Measurements from ENCODE around the gene ABCG4.
"Not testable (repeated sequence)": the region's sequence is repeated elsewhere in the genome, so short reads cannot be mapped to it uniquely, and the experiment has no call there.

ABCG4 gene

DNA sequence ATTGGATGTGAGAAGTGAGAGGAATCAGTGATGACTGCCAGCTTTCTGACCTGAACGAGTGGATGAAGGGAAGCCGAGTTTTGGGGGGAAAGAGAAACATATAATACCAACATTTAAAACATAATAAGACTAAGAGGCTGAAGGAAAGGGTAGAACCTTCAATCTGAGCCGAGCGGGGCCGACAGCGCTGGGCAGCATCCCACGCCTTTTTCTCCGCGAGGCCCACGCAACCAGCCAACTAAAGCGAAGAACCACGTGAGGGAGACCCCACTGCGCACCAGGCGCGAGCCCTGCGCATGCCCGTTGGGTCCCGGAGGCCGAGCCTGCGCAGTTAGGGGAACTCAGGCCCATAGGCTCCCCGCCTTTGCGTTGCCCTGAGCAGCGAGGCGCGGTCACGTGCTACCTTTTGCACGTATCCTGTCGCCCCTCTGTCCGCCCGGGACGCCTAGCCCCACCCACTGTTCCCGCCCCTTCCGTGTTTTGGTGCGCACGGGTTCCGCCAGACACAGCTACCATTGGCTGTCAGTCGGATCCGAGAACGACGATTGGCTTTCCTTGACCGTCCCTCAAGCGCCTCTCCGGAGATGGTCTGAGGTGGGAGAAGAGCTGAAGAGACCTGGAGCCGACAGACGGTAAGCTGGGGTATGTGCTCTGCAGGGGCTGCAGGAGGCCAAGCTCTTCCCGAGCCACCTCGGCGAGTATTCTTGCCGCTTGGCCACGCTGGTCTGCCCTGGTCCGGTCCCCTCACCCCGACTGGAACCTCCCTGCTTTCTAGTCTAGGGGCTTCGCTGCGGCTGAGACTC lies 27.6 kb upstream of the ABCG4 start, which contains the start of gene HINFP:
TSS of gene HINFP (plus strand) at position 573 of the 803 bp plus-strand sequence. CDS start 5,365 bp downstream, outside the sequence.
- in situ Hi-C loops (cut with HindIII; ENCODE audit: low sequenced_read_pairs) = no loop called here
- H3K4me3 ChIP-seq (ENCODE audit: low read depth, low read length) = peak within 1 kb of the TSS; percentile 94
- TF ChIP-seq, protein P1, sequence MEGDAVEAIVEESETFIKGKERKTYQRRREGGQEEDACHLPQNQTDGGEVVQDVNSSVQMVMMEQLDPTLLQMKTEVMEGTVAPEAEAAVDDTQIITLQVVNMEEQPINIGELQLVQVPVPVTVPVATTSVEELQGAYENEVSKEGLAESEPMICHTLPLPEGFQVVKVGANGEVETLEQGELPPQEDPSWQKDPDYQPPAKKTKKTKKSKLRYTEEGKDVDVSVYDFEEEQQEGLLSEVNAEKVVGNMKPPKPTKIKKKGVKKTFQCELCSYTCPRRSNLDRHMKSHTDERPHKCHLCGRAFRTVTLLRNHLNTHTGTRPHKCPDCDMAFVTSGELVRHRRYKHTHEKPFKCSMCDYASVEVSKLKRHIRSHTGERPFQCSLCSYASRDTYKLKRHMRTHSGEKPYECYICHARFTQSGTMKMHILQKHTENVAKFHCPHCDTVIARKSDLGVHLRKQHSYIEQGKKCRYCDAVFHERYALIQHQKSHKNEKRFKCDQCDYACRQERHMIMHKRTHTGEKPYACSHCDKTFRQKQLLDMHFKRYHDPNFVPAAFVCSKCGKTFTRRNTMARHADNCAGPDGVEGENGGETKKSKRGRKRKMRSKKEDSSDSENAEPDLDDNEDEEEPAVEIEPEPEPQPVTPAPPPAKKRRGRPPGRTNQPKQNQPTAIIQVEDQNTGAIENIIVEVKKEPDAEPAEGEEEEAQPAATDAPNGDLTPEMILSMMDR (IDR thresholded peaks at IDR 0.05; ENCODE audit: low read depth, low read length) = no peak
- DNase-seq (ENCODE audit: low read depth, low spot score) = peak; percentile 99

DNA sequence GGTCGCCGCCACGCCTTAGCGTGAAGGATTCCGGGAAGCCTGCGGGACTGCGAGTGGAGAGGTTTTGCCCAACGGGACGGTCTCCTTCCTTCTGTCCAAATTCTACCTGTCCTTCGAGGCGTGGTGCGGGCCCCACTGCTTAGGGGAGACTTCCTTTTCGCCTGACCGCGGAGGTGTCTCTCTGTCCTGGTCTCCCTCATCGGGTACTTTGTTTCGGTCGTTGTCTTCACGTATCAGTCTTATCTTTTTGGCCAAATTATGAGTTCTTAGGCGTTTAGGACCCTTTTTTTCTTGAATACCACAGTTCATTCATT lies 27.1 kb upstream of the ABCG4 start:
- no peak for DNase-seq (ENCODE audit: low read depth, low spot score)
- TF ChIP-seq, protein P1 (IDR thresholded peaks at IDR 0.05; ENCODE audit: low read depth, low read length) = no peak
- H3K4me3 ChIP-seq (ENCODE audit: low read depth, low read length) = peak overlapping the region; percentile 94
- in situ Hi-C loops (cut with HindIII; ENCODE audit: low sequenced_read_pairs) = no loop called here

DNA sequence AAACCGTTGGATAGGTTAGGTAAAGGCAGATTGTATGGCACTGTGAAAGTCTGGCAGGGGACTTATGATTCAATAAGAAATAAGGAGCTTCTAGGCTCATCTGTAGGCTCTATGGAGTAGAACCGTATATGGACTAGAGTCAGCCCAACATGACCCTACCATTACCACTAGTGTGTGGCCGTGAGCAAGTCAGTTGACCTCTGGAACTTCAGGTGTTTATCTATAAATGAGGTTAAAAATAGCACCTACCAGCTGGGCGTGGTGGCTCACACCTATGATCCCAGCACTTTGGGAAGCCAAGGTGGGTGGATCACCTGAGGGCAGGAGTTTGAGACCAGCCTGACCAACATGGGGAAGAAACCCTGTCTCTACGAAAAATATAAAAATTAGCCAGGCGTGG lies 23.0 kb upstream of the ABCG4 start:
- in situ Hi-C loops (cut with HindIII; ENCODE audit: low sequenced_read_pairs) = no loop called here
- TF ChIP-seq, protein P1 (IDR thresholded peaks at IDR 0.05; ENCODE audit: low read depth, low read length) = no peak
- no peak overlapping the region for H3K4me3 ChIP-seq (ENCODE audit: low read depth, low read length)
- DNase-seq (ENCODE audit: low read depth, low spot score) = no peak

DNA sequence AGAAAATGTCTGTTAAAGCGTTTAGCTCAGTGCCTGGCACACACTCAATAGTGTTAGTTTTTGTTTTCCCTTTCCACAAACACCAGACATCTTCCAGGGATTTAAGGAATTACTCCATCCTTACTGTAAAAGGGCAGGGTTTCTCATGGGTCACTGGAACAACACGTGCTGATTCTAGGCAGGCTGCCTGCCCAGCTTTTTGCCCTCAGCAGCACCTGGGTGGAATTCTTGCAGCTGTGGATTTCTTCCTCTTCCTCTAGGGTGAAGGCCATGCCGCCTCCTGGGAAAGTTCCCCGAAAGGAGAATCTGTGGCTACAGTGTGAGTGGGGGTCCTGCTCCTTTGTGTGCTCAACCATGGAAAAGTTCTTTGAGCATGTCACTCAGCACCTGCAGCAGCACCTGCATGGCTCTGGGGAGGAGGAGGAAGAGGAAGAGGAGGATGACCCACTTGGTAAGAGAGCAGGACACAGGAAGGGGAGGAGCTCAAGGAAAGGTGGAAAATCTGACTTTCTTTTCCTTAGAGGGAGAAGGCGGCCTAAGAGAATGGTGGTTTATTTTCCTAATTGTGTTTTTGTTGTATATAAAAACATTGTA lies 22.1 kb upstream of the ABCG4 start:
- in situ Hi-C loops (cut with HindIII; ENCODE audit: low sequenced_read_pairs) = no loop called here
- TF ChIP-seq, protein P1 (IDR thresholded peaks at IDR 0.05; ENCODE audit: low read depth, low read length) = no peak
- DNase-seq (ENCODE audit: low read depth, low spot score) = no peak
- no peak overlapping the region for H3K4me3 ChIP-seq (ENCODE audit: low read depth, low read length)

DNA sequence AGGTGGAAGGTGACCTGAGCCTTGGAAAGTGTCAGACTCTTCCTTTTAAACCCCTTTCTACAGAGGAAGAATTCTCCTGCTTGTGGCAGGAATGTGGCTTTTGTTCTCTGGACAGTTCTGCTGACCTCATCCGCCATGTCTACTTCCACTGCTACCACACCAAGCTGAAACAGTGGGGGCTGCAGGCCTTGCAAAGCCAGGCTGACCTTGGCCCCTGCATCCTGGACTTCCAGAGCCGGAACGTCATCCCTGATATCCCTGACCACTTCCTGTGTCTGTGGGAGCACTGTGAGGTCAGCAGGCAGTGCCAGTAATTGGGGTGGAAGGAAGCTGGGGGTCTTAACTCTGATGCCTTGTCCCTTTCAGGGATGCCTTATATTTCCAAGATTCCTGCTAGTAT lies 18.2 kb upstream of the ABCG4 start:
- in situ Hi-C loops (cut with HindIII; ENCODE audit: low sequenced_read_pairs) = no loop called here
- DNase-seq (ENCODE audit: low read depth, low spot score) = no peak
- H3K4me3 ChIP-seq (ENCODE audit: low read depth, low read length) = no peak overlapping the region
- TF ChIP-seq, protein P1 (IDR thresholded peaks at IDR 0.05; ENCODE audit: low read depth, low read length) = no peak

DNA sequence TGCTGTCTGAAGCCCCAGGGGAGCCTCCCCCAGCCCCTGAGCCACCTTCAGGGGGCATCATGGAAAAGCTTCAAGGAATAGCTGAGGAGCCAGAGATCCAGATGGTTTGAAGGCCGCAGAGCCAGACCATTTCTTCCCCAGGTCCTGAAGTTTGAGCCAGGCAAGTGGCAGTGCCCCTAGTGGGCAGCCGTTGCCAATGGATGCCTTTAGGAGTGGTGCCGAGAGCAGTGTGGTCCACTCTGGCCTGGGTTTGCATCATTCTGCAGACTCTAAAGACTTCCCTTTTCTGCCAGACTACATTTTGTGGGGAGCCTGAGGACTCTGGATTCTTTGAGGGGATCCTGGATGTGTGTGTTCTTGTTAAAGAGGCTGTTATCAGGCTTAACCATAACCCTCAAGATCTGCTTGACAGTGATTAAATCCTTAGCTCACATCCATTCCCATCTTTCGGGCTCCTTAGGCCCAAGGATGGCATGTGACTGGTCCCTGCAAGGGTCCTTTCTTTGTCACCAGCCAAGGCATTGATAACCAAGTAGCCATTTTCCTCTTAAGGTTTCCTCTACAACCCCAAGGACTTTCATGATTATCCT lies 14.4 kb upstream of the ABCG4 start:
- no peak for DNase-seq (ENCODE audit: low read depth, low spot score)
- TF ChIP-seq, protein P1 (IDR thresholded peaks at IDR 0.05; ENCODE audit: low read depth, low read length) = peak; percentile 72
- in situ Hi-C loops (cut with HindIII; ENCODE audit: low sequenced_read_pairs) = no loop called here
- no peak overlapping the region for H3K4me3 ChIP-seq (ENCODE audit: low read depth, low read length)

DNA sequence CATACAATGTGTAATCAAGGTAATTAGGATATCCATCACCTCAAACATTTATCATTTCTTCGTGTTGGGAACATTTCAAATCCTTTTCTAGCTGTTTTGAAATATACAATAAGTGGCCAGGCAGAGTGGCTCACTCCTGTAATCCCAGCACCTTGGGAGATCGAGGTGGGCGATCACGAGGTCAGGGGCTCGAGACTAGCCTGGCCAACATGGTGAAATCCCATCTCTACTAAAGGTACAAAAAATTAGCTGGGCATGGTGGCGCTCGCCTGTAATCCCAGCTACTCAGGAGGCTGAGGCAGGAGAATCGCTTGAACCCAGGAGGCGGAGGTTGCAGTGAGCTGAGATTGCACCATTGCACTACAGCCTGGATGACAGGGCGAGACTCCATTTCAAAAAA lies 9.6 kb upstream of the ABCG4 start:
- in situ Hi-C loops (cut with HindIII; ENCODE audit: low sequenced_read_pairs) = not testable (repeated sequence)

More for the DNA sequence above, 9.6 kb upstream of the ABCG4 start:
- DNase-seq (ENCODE audit: low read depth, low spot score); H3K4me3 ChIP-seq (ENCODE audit: low read depth, low read length): not testable (repeated sequence)

Measured in astrocyte of the spinal cord (primary cell).